Keratinocyte (primary cell): ENCODE data around the gene RIN3. TPM values are rescaled to one million over a fixed set of nuclear protein-coding genes. Genes with fewer than 3 reads are reported as not detected.

Experiments
- DNase-seq: peaks from one replicate; pipeline ENCODE4 v3.0.0-alpha.2; 2011; ENCODE audit warnings: low read depth, missing footprints, low spot score
- FAIRE-seq: peaks from 2 replicates; lab custom pipeline; 2011; peaks lifted over from hg19 to GRCh38; lab: Jason Lieb, UNC
- H2AFZ ChIP-seq: 2 replicates; pipeline ENCODE4 v1.6.0; 2012; ENCODE audit warnings: low read length, control low read depth, inconsistent platforms; ENCODE audit not compliant: control insufficient read depth
- H3K27ac ChIP-seq: 2 replicates; pipeline ENCODE4 v1.5.1; 2011; ENCODE audit warnings: low read length; ENCODE audit not compliant: control insufficient read depth, insufficient read depth
- H3K27me3 ChIP-seq: 3 replicates; pipeline ENCODE4 v1.6.0; 2011; ENCODE audit warnings: low read length; ENCODE audit not compliant: control insufficient read depth, insufficient read depth; ENCODE audit errors: extremely low read depth
- H3K36me3 ChIP-seq, 2 experiments: 2 replicates in 1 of 2; 3 replicates in 1 of 2; pipeline ENCODE4 v1.5.1; 2011; ENCODE audit warnings: low read length in 2 of 2, mild to moderate bottlenecking in 1 of 2; ENCODE audit not compliant: control insufficient read depth in 2 of 2, insufficient read depth in 2 of 2; ENCODE audit errors: extremely low read depth in 1 of 2
- H3K4me1 ChIP-seq: 3 replicates; pipeline ENCODE4 v1.5.1; 2011; ENCODE audit warnings: low read length; ENCODE audit not compliant: control insufficient read depth, insufficient read depth; ENCODE audit errors: extremely low read depth
- H3K4me2 ChIP-seq: 3 replicates; pipeline ENCODE4 v1.6.0; 2011; ENCODE audit warnings: low read depth, low read length; ENCODE audit not compliant: control insufficient read depth, insufficient read depth; ENCODE audit errors: extremely low read depth
- H3K4me3 ChIP-seq, 3 experiments: fragments of 200-600 bp in 1 of 3; sonication (generic) in 1 of 3; 2 replicates in 2 of 3; 3 replicates in 1 of 3; pipeline ENCODE4 v1.5.1; 2011 to 2016; ENCODE audit warnings: low read length in 3 of 3, mild to moderate bottlenecking in 3 of 3, control low read depth in 2 of 3, inconsistent platforms in 1 of 3, low read depth in 1 of 3, mixed read lengths in 1 of 3, mixed run types in 1 of 3, moderate library complexity in 1 of 3; ENCODE audit not compliant: control insufficient read depth in 2 of 3, insufficient read depth in 2 of 3; ENCODE audit errors: extremely low read depth in 1 of 3
- H3K79me2 ChIP-seq: 2 replicates; pipeline ENCODE4 v1.6.0; 2012; ENCODE audit warnings: low read length; ENCODE audit not compliant: control insufficient read depth, insufficient read depth
- H3K9ac ChIP-seq: 3 replicates; pipeline ENCODE4 v1.6.0; 2011; ENCODE audit warnings: low read length; ENCODE audit not compliant: control insufficient read depth, insufficient read depth; ENCODE audit errors: extremely low read depth
- H3K9me1 ChIP-seq: 3 replicates; pipeline ENCODE4 v1.6.0; 2011; ENCODE audit warnings: low read length; ENCODE audit not compliant: control insufficient read depth, insufficient read depth; ENCODE audit errors: extremely low read depth
- H3K9me3 ChIP-seq: 2 replicates; pipeline ENCODE4 v1.5.1; 2012; ENCODE audit warnings: low read depth, low read length; ENCODE audit not compliant: control insufficient read depth
- H4K20me1 ChIP-seq: 3 replicates; pipeline ENCODE4 v1.6.0; 2011; ENCODE audit warnings: low read length; ENCODE audit not compliant: control insufficient read depth, insufficient read depth; ENCODE audit errors: extremely low read depth
- EZH2 ChIP-seq: IDR thresholded peaks from one replicate; pipeline ENCODE4 v1.6.1; 2012; ENCODE audit warnings: inconsistent platforms, mild to moderate bottlenecking, low read length, moderate library complexity
- dilution Hi-C: fragments of 300-500 bp; cut with MboI; formaldehyde crosslinking; loops from one replicate; pipeline ENCODE4 v1.7.0; 2020; ENCODE audit warnings: low sequenced_read_pairs; ENCODE audit not compliant: extremely low pct_ligation_motif_present
- polyA plus RNA-seq, 5 experiments: library from polyadenylated mRNA; depleted of rRNA in 3 of 5; stranded (reverse) in 3 of 5; stranded (forward) in 1 of 5; unstranded in 1 of 5; fragments of >200 nt; gene quantifications; 1 replicate in 1 of 5; 2 replicates in 3 of 5; 3 replicates in 1 of 5; pipeline versions ENCODE4 v1.2.1 to v1.2.3, GENCODE V29; 2011 to 2012; ENCODE audit warnings: missing spikeins in 2 of 5, low read depth in 1 of 5, low replicate concordance in 1 of 5
- TF ChIP-seq, protein P1 (sequence below), 3 experiments: IDR thresholded peaks in 1 of 3; conservative IDR thresholded peaks in 1 of 3; optimal IDR thresholded peaks in 1 of 3; 2 replicates in 2 of 3; 3 replicates in 1 of 3; pipeline versions ENCODE3 to v1.5.1; 2011; ENCODE audit warnings: low read length in 3 of 3, mild to moderate bottlenecking in 3 of 3, moderate library complexity in 2 of 3, control low read depth in 1 of 3, inconsistent platforms in 1 of 3; ENCODE audit not compliant: insufficient read depth in 2 of 3; ENCODE audit errors: extremely low read depth in 1 of 3

Gene RIN3
- polyA plus RNA-seq, 1 donor (not counting 4 experiments of a cell fraction or from before 2014, with no cell fraction given): 1.2 TPM

DNA sequence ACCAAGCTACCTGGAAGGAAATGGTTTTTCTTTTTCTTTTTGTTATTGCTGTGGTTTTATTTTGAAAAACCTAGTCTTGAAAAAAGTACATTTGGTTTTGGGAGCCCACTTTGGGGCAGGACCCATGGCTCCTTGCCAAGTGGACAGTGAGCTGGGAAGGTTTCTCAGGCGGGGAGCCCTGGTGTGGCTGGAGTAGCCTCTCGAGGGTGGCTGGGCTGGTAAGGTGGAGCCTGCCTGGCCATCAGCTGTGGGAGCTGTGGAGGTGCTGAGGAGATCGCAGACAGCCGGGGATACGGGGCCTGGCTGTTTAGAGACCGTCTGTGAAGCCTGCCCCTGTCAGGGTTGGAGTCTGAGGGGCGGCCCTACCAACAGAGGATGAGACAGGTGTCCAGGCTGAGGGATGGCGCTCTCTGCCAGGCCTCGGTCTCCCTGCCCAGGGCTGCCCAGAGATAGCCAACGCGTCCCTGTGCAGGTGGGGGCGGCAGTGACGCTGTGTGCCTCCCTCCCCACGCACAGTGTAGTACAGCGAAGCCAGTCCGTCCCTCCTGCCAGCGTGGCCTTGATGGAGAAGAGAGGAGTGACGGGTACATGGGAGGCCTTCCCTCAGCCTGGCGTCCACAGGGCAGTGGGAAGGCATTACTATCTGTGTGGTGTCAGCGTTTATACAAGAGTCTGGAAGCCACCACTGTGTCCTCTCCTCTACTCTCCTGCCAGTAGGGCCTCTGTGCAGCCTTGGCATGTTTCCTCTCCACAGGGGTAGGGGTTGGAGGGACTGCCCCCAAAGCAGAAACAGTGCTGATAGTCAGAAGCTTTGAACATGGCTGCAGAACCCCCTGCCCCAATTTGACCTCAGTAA is 5.9 kb downstream of the RIN3 start:
- FAIRE-seq (no peak), DNase-seq (no peak)
- H3K4me1 ChIP-seq: peaks cover 8% of the 10 kb centered on the region
- no peak overlapping the region for H2AFZ ChIP-seq
- no peaks in the 10 kb centered on the region for H4K20me1 ChIP-seq
- H3K9me3 ChIP-seq: no peaks in the 10 kb centered on the region
- no peaks in the 10 kb centered on the region for H3K9me1 ChIP-seq
- H3K79me2 ChIP-seq: peaks cover 10% of the 10 kb centered on the region
- H3K27ac ChIP-seq: no peak overlapping the region
- no peak overlapping the region for H3K4me2 ChIP-seq
- dilution Hi-C loops: no loop called here
- no peaks in the 10 kb centered on the region for H3K27me3 ChIP-seq
- H3K9ac ChIP-seq: no peak overlapping the region
- H3K36me3 ChIP-seq: no peaks in the 10 kb centered on the region
- TF ChIP-seq, protein P1, sequence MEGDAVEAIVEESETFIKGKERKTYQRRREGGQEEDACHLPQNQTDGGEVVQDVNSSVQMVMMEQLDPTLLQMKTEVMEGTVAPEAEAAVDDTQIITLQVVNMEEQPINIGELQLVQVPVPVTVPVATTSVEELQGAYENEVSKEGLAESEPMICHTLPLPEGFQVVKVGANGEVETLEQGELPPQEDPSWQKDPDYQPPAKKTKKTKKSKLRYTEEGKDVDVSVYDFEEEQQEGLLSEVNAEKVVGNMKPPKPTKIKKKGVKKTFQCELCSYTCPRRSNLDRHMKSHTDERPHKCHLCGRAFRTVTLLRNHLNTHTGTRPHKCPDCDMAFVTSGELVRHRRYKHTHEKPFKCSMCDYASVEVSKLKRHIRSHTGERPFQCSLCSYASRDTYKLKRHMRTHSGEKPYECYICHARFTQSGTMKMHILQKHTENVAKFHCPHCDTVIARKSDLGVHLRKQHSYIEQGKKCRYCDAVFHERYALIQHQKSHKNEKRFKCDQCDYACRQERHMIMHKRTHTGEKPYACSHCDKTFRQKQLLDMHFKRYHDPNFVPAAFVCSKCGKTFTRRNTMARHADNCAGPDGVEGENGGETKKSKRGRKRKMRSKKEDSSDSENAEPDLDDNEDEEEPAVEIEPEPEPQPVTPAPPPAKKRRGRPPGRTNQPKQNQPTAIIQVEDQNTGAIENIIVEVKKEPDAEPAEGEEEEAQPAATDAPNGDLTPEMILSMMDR (optimal IDR thresholded peaks at IDR 0.05 in 1 of 3, IDR thresholded peaks at IDR 0.05 in 1 of 3, conservative IDR thresholded peaks at IDR 0.05 in 1 of 3; ENCODE audit: extremely low read depth in 1 of 3, insufficient read depth in 2 of 3, low read length in 3 of 3): no peak
- TF ChIP-seq EZH2: no peak
- no peak overlapping the region for H3K4me3 ChIP-seq

DNA sequence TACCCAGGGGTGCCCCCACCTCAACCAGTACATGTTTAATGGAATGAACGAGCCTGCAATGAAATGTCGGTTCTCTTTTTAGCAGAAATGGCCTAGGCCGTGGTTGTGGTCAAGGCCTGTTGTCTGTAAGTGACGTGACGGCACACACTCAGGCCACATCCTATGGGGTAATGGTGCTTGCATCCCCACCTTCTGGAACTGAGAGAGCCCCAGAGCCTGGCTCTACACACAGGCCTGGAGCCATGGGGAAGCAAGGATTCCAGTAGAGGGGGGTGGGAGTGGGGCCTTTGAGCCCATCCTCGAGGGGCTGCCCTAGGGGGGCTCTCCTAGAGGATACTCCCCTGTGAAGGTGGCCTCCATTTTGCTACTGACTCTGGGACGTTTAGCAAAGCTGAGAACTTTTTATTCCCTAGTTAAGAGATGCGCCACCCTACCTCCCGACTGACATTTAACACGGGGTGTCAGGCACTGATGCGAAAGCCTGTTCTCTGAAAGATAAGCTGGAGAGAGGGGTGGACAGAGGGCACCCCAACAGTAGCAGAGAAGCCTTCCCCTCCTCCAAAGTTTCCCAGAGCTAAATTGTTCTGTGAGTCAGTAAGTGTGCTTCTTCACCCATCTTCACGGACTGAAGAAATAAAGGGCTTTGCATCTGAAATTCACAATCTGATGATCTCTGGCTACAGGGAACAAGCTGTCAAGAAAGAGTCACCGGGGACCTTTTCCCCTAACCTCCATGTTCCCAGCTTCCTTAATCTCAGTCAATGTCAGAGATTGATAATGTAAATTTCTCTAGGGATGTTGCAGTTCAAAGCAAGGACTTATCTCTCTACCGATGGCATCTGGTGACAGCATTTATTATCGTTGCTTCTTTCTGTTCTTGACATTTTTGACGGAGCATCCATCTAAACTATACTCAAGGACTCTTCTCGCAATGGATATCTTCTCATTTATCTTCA is 6.8 kb downstream of the RIN3 start:
- H4K20me1 ChIP-seq: no peaks in the 10 kb centered on the region
- no peaks in the 10 kb centered on the region for H3K27me3 ChIP-seq
- no peaks in the 10 kb centered on the region for H3K9me3 ChIP-seq
- no peak overlapping the region for H3K9ac ChIP-seq
- dilution Hi-C loops: no loop called here
- no peaks in the 10 kb centered on the region for H3K36me3 ChIP-seq
- no peaks in the 10 kb centered on the region for H3K4me1 ChIP-seq
- H2AFZ ChIP-seq: no peak overlapping the region
- peaks cover 10% of the 10 kb centered on the region for H3K79me2 ChIP-seq
- H3K27ac ChIP-seq: no peak overlapping the region
- DNase-seq (no peak), FAIRE-seq (no peak)
- H3K9me1 ChIP-seq: no peaks in the 10 kb centered on the region
- no peak overlapping the region for H3K4me2 ChIP-seq
- no peak for TF ChIP-seq EZH2
- TF ChIP-seq, protein P1 (optimal IDR thresholded peaks at IDR 0.05 in 1 of 3, IDR thresholded peaks at IDR 0.05 in 1 of 3, conservative IDR thresholded peaks at IDR 0.05 in 1 of 3; ENCODE audit: extremely low read depth in 1 of 3, insufficient read depth in 2 of 3, low read length in 3 of 3): no peak
- no peak overlapping the region for H3K4me3 ChIP-seq
